Fibroblast of mammary gland (primary cell): Measurements from ENCODE around the gene LINC00237.

Experiments used
- DNase-seq: peaks from one replicate; pipeline ENCODE4 v3.0.0-alpha.2; 2010; ENCODE audit warnings: low read depth
- H3K4me3 ChIP-seq: 2 replicates; pipeline ENCODE4 v1.5.1; 2011; ENCODE audit warnings: low read depth, mild to moderate bottlenecking, low read length, moderate library complexity; ENCODE audit not compliant: control insufficient read depth
- TF ChIP-seq, protein P1 (sequence below): conservative IDR thresholded peaks from 2 replicates; pipeline ENCODE4 v1.5.1; 2011; ENCODE audit warnings: low read depth, low read length, inconsistent platforms; ENCODE audit not compliant: control insufficient read depth, insufficient read depth

The LINC00237 gene

DNA sequence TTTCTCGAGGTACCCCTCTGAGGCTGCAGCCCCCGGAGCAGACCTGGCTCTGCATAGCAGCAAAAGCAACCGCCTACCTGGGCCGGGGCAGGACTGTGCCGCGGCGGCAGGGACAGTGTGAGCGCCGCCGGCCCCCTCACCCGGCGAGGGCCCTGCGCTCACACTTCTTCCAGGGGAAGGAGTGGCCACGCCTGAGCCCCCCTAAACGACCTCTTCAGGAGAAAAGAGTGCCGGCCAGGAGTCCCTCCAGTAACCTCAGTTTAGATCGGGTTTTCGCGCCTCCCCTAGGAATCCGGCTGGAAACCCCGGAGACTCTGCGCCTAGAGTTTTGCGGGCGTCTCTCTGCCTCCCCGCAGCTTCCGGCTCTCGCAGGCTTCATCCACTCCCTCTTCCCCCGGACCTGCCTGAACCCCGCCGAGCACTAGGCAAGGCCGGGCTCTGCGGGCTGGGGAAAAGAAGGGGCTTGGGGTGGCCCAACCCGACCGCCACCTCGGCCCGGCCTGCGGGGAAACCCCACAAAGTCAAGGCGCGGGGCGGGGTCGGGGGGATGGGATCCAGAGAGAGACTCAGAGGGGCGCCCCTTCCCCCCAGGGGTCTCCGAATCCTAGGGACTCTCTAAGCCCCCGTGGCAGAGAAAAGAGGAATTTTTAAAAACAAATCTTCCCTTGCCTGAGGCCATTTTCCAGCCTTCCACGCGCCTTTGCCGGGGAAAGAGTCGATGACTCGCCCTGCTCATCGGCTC lies 558 bp downstream of the LINC00237 start:
- TF ChIP-seq, protein P1, sequence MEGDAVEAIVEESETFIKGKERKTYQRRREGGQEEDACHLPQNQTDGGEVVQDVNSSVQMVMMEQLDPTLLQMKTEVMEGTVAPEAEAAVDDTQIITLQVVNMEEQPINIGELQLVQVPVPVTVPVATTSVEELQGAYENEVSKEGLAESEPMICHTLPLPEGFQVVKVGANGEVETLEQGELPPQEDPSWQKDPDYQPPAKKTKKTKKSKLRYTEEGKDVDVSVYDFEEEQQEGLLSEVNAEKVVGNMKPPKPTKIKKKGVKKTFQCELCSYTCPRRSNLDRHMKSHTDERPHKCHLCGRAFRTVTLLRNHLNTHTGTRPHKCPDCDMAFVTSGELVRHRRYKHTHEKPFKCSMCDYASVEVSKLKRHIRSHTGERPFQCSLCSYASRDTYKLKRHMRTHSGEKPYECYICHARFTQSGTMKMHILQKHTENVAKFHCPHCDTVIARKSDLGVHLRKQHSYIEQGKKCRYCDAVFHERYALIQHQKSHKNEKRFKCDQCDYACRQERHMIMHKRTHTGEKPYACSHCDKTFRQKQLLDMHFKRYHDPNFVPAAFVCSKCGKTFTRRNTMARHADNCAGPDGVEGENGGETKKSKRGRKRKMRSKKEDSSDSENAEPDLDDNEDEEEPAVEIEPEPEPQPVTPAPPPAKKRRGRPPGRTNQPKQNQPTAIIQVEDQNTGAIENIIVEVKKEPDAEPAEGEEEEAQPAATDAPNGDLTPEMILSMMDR = no peak
- H3K4me3 ChIP-seq = no peak overlapping the region
- no peak for DNase-seq

DNA sequence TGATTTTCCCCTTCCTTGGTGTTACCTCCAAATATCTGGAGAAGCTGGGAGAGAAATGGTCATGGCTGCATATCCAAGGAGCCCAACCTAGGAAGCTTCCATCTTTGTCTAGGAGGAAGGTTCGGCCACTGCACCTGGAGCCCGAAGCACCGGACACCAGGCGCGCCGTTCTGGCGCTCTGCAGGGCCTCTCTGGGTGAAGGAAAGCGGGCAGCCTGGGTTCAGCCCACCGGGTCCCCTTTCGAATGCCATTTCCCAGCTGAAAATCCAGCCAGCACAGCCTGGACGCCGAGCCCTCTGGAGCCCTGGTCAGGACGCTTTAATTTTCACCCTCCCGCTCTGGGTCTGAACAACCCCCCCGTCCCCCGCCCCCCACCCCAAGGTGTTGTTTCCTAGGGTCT lies 1.2 kb downstream of the LINC00237 start:
- H3K4me3 ChIP-seq = no peak overlapping the region
- TF ChIP-seq, protein P1 = no peak
- no peak for DNase-seq

DNA sequence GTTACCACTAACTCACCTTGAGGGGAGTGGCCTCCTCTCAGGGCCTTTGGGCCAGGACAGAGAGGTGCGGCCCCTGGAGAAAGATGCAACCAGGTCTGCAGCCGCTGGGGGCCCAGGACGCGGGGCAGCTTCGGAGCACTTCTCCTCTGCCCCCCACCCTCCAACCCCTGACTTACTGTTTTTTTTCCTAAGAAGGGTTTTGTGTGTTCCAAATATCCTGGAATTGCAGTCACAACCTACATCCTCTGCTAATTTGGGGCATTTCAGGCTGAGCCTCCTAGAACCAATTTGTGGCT lies 1.7 kb downstream of the LINC00237 start:
- no peak overlapping the region for H3K4me3 ChIP-seq
- no peak for DNase-seq
- TF ChIP-seq, protein P1 = no peak

DNA sequence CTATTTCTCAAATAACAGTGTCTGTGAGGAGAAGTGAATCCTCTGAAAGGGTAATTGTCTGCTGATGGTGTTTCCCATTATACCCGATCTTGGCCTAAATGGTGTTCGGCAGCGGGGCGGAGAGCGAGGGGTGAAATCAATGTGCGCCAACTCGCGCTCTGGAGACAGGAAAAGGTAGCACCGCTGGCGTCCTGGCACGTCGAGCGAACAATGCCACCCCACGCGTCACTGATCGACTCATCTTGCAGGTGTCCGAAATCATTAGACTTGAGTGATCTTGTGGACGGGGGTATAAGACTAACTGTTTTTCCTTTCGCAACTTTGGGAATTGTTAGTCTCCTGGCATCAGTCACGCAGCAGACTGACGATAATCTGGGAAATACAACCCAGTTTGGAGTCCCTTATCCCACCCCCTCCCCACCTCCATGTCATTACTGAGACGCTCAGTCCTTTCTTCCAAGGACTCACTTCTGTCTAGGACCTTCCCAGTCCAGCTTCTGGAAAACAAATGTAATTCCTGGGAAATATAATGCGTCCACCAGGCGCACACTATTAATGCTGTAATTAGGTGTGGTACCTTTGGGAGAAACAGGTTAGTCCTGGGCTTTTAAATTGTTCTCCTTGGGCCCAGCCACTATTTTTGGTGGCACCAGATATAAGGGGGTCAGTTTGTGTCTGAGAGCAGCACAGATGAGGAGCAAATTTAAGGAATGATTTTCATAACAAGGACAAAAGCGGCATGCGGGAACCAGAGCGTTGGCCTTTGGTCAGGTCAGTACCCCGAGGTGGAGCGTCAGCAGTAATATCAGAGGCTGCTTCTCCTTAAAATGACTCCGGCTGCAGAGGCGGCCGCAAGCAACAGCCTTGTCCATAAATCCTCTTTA lies 2.3 kb downstream of the LINC00237 start:
- no peak for DNase-seq
- TF ChIP-seq, protein P1 = no peak

DNA sequence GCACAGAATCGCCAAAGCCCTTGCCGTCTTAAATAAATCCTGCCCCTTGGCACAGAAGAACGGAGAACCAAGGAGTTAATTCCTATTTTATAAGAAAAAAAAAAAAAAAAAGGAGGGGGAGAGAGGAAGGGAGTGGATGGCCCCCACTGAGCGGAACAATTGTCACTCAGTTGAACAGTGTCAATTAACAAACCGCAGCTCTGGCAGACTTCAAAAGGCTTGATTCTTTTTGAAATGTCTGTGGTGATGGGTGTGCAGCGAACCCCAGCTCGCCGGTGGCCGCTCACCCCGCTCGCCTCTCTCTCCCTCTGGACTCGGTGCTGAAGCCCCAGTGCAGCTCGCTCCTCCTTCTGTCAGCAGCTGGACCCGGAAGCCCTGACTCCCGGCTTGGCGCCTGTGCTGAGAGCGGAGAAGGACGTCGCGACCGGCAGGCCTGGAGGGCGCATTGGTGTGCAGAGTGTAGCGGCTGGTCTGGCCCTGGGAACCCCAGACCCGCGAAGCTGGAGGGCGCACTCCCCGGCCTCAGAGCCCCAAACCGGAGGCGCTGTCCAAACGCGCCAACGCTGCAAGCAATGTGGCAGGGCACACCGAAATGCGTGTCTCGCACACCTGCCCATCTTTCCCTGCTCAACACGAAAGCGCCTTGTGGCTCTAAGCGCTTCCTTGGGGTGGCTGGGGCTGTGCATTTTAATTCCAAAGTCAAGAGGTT lies 3.4 kb downstream of the LINC00237 start:
- DNase-seq = no peak
- TF ChIP-seq, protein P1 = no peak

More for the DNA sequence above, 2.3 kb downstream of the LINC00237 start:
- H3K4me3 ChIP-seq = no peak overlapping the region

DNA sequence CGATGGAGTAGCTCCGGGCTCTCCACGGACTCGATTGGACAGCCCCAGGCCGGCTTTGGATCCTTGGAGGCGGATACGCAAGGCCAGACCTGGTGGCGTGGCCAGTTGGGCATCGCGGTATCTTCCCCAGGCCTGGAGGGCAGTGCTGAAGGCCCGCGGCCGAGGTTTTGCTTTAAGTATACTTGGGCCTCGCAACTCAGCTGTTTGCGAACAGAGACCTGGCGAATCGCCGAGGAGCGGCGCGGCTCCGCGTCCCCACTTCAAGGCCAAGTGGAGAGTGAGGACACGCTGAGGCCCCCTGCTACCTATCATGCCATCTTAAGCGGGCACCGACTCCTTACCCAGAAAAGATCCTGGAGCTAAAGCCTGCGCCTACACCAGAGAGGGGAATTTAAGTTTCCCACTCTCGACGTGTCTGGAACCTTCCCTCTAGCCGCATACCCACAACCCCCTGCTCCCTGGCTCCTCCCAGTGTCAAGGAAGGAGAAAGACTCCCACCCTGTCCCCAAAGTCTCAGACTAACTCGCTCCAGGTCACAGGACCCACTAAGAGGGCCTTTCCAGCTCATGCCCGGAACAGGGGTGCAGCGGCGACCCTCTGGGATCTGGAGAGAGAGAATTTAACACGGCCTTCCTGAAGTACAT lies 4.1 kb downstream of the LINC00237 start:
- no peak for DNase-seq
- TF ChIP-seq, protein P1 = no peak
- H3K4me3 ChIP-seq = no peak overlapping the region

More for the DNA sequence above, 3.4 kb downstream of the LINC00237 start:
- no peak overlapping the region for H3K4me3 ChIP-seq
